GM19372 (cell line): ENCODE measurements around the gene PTH1R.

Experiments
- ATAC-seq: cut with Tn5 transposase; IDR thresholded peaks from one replicate; pipeline ENCODE4 v1.9.1; 2021; ENCODE audit warnings: mild to moderate bottlenecking, low read depth, moderate library complexity; ENCODE audit not compliant: unreplicated experiment

The PTH1R gene

GRCh38 chr3:46880884-46881595, 3.5 kb downstream of the PTH1R start:
- no peak for ATAC-seq

DNA sequence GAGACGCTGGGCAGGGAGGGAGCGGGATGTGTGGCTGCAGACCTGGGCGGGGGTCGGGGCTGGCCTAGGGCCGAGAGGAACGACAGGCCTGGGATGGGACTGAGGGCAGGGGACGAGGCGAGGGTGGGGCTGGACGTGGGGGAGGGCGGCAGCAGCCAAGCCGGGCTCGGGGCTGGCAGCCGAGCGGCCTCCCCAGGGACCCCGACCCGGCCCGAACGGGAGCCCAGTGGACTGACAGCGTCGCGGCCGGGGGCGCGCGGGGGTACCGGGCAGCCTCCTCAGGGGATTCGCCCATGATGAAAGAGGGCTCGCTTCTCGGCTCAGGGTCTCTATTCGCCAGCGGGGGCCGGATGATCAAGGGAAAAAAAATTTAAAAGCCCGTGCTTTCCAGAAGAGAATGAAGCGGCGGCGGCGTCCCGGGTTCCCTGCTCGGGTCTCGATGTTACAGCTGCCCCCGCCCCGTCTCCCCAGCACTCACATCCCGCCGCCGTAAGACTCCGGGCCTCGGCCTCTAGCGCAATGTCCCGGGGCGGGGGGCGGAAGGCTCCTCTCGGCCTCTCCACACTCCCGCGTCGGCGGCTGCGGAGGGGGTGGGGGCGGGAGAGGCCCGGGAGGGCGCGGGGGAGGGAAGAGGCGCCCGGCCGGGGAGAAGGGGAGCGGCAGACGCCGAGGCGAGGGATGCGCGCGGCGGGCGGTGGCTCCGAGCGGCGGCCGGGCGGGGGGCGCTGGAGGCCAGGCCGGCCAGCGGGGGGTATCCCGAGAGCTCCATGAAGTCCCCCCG, 4.3 kb downstream of the PTH1R start:
- no peak for ATAC-seq

- ATAC-seq: no peak
These were observed 5.0 kb downstream of the PTH1R start for GRCh38 chr3:46882377-46883053.

- no peak for ATAC-seq
These were observed 5.7 kb downstream of the PTH1R start for GRCh38 chr3:46883054-46883829.

DNA sequence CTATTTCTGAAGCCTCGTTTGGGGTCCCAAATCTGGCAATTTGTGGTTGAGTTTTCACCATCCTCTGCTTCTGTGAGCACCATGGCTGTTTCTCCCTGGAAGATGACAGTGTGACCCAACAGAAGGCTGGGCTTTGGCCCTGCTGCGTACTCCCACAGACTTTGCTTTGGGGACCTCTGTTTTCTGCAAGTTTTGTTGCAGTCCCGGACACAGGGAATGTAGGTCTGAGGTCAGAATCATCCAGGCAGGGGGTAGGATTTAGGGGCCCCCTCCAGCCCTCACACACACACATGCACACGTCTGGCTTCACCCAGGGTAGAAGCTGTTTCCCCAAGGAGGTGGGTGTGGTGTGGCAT, 6.3 kb downstream of the PTH1R start:
- ATAC-seq: no peak

DNA sequence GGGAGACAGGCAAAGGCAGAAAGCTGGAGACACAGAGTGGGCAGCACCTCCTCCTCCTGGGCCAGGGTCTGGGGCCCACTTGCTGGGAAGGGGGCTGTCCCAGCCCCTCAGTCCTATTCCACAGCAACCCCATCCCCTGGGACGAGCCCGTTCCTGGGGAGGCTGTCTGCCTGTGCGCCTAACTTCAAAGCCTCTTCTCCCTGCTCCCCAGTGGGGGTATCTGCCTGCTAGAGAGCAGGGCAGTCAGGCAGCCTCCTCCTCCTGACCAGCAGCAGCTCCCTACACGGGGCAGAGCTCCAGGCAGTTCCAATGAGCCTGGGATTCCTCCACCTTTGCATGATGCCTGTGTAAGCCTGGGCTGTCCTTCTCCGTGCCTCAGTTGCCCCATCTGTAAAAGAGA, 6.9 kb downstream of the PTH1R start:
- no peak for ATAC-seq

GRCh38 chr3:46884929-46885328, 7.4 kb downstream of the PTH1R start:
- no peak for ATAC-seq

DNA sequence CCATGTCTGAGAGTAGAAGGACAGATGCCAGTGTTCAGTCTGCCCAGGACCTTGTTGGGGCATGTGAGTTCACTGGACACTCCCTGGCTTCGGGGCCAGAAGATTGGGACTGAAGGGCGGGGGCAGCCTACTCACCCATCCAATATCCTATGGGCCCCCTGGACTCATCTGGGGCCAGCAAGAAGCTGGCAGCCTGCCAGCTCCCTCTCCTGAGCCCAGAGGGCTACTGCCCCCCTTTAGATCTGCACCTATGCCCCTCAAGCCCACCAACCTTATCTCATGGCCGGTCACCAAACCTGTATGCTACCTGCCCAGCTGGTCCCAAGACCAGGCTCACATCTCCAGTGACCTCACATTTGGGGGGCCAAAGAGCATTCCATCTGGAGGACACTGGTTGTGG, 8.1 kb downstream of the PTH1R start:
- no peak for ATAC-seq

DNA sequence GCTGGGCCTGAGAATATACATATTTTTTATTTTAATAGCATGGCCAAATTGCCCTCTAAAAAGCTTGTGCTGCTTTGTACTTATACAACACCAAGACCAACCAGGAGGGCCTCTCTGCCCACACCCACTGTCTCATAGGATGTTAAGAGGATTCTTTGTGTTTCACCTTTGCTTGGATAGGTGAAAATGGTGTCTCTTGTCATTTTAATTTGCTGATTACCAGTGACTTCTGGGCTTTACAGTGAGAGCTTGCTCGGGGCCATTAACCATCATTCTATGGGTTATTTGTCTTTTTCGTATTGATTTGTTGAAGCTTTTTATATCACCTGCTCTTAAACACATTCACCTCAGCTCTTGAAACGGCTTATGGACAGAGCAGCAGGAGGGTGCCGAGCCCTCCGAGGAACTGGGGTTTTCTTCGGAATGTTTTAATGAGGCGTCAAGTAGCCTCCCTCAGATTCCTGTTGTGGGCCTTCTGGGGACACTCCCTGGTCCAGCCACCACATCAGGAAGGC, 10.5 kb downstream of the PTH1R start:
- ATAC-seq: no peak

DNA sequence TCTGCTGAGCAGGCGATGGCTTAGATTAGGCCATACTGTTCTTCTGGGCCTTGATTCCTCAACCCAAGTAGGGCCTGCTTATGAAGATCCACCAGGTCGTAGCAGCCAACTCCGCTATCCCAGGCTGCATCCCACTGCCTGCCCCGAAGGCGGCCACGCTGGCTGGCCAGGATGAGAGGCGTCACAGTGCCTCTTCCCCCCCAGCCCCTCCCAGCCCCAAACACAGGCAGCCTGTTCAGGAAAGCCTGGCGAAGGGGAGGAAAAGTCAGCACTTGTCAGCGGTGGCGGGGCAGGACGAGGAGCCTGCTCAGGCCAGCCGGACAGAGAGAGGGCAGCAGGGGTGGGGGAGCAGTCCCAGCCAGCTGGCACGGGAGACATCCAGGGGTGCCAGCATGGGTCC, 11.2 kb downstream of the PTH1R start:
- ATAC-seq: no peak

- ATAC-seq: no peak
These were observed 12.0 kb downstream of the PTH1R start for GRCh38 chr3:46889381-46890110.

DNA sequence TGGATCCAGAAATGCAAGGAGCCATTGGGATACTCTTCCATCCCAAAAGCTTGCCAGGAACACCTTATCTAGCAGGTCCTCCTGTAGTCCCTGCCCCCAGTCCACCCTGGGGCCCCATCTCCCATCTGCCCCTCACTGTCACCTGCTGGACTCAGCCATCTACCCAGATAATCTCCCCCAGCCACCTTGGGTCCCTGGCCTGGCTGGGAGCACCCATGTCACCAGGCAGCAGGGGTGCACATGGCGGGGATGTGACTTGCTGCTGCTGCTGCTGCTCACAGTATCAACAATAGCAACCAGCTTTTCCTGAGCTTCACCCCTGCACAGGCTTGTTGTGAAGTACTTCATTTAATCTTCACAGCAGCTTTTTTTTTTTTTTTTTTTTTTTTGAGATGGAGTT, 12.6 kb downstream of the PTH1R start:
- ATAC-seq: no peak

GRCh38 chr3:46891132-46891531, 13.6 kb downstream of the PTH1R start:
- no peak for ATAC-seq

- ATAC-seq: no peak
These were observed 15.0 kb downstream of the PTH1R start for GRCh38 chr3:46892285-46893145.

- no peak for ATAC-seq
These were observed 15.7 kb downstream of the PTH1R start for GRCh38 chr3:46893146-46893748.

DNA sequence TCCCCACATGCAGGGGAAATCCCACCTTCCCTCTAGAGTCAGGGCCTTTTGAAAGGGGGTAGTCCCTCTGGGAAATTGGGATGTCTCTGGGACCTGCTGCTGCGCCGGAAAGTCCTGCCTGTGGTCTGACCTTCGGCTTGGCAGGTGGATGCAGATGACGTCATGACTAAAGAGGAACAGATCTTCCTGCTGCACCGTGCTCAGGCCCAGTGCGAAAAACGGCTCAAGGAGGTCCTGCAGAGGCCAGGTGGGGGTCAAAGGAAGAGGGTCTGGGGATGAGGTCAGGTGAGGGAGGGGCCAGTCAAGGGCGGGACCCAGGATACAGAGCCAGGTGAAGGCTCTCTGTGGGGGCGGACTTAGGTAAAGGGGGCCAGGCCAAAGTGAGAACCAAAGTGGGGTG, 16.2 kb downstream of the PTH1R start:
- no peak for ATAC-seq

DNA sequence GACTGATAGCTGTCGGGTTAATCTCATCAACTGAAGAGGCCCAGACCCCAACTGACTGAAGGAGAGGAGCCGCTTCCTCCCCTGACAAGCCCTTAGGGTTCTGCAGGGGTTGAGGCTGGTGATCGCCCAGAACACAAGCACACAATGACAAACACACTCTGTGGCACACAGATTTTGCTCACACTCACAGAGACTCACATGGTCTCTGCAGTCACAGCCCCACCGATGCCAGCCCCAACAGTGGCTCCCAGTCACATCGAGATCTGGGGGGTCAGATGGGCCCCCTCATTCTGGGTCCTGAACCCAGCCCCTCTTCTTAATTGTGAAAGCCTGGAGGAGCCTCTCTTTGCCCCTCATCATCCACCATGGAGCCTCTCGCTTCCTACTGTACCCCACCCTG, 16.7 kb downstream of the PTH1R start:
- no peak for ATAC-seq

GRCh38 chr3:46895204-46895660, 17.7 kb downstream of the PTH1R start:
- no peak for ATAC-seq

GRCh38 chr3:46895761-46896160, 18.2 kb downstream of the PTH1R start:
- no peak for ATAC-seq
